ENCODE data around the gene FGD2. TPM values are rescaled to one million over a fixed set of nuclear protein-coding genes. Genes with fewer than 3 reads are reported as not detected.

Gene FGD2
- total RNA-seq, 1 donor from 2014 or later = not detected

- TF ChIP-seq CTCF (IDR thresholded peaks at IDR 0.05; ENCODE audit: partially characterized antibody, unreplicated experiment) = no peak
- Mint-ChIP-seq H3K27me3 (ENCODE audit: unreplicated experiment) (peaks cover 3% of the 10 kb centered on the region), H3K9me3 (ENCODE audit: unreplicated experiment) (no peaks in the 10 kb centered on the region), H3K4me1 (ENCODE audit: low read depth, unreplicated experiment) (peaks cover 8% of the 10 kb centered on the region), H3K36me3 (ENCODE audit: unreplicated experiment) (no peaks in the 10 kb centered on the region), H3K4me3 (ENCODE audit: unreplicated experiment) (no peak overlapping the region), H3K27ac (ENCODE audit: unreplicated experiment) (no peak overlapping the region)
- DNase-seq = no peak
Observed at GRCh38 chr6:37015532-37015931, 10.1 kb downstream of the FGD2 start.

GRCh38 chr6:37016995-37017394 is 11.5 kb downstream of the FGD2 start:
- no peak overlapping the region for H3K27ac Mint-ChIP-seq (ENCODE audit: unreplicated experiment)
- TF ChIP-seq CTCF (IDR thresholded peaks at IDR 0.05; ENCODE audit: partially characterized antibody, unreplicated experiment) = no peak

GRCh38 chr6:37017606-37018197 is 12.2 kb downstream of the FGD2 start:
- H3K4me3 Mint-ChIP-seq (ENCODE audit: unreplicated experiment) = peak overlapping the region; percentile 34
- H3K27ac Mint-ChIP-seq (ENCODE audit: unreplicated experiment) = peak overlapping the region; percentile 76
- peaks cover 3% of the 10 kb centered on the region for H3K9me3 Mint-ChIP-seq (ENCODE audit: unreplicated experiment)
- peaks cover 2% of the 10 kb centered on the region for H3K27me3 Mint-ChIP-seq (ENCODE audit: unreplicated experiment)
- no peaks in the 10 kb centered on the region for H3K36me3 Mint-ChIP-seq (ENCODE audit: unreplicated experiment)
- peaks cover 8% of the 10 kb centered on the region for H3K4me1 Mint-ChIP-seq (ENCODE audit: low read depth, unreplicated experiment)
- DNase-seq = no peak
- no peak for TF ChIP-seq CTCF (IDR thresholded peaks at IDR 0.05; ENCODE audit: partially characterized antibody, unreplicated experiment)

More at GRCh38 chr6:37016995-37017394, 11.5 kb downstream of the FGD2 start:
- no peak for DNase-seq
- Mint-ChIP-seq H3K36me3 (ENCODE audit: unreplicated experiment) (no peaks in the 10 kb centered on the region), H3K27me3 (ENCODE audit: unreplicated experiment) (peaks cover 6% of the 10 kb centered on the region), H3K4me3 (ENCODE audit: unreplicated experiment) (no peak overlapping the region), H3K4me1 (ENCODE audit: low read depth, unreplicated experiment) (peaks cover 8% of the 10 kb centered on the region), H3K9me3 (ENCODE audit: unreplicated experiment) (peaks cover 3% of the 10 kb centered on the region)

- DNase-seq = peak; percentile 96
- Mint-ChIP-seq H3K4me3 (ENCODE audit: unreplicated experiment) (peak overlapping the region; percentile 34), H3K9me3 (ENCODE audit: unreplicated experiment) (peaks cover 3% of the 10 kb centered on the region), H3K27ac (ENCODE audit: unreplicated experiment) (peak overlapping the region; percentile 76), H3K36me3 (ENCODE audit: unreplicated experiment) (no peaks in the 10 kb centered on the region), H3K4me1 (ENCODE audit: low read depth, unreplicated experiment) (peaks cover 8% of the 10 kb centered on the region), H3K27me3 (ENCODE audit: unreplicated experiment) (peaks cover 2% of the 10 kb centered on the region)
- TF ChIP-seq CTCF (IDR thresholded peaks at IDR 0.05; ENCODE audit: partially characterized antibody, unreplicated experiment) = peak; percentile 79
Observed at GRCh38 chr6:37018198-37019064, 13.0 kb downstream of the FGD2 start.

- no peak for TF ChIP-seq CTCF (IDR thresholded peaks at IDR 0.05; ENCODE audit: partially characterized antibody, unreplicated experiment)
- no peaks in the 10 kb centered on the region for H3K36me3 Mint-ChIP-seq (ENCODE audit: unreplicated experiment)
- peaks cover 2% of the 10 kb centered on the region for H3K27me3 Mint-ChIP-seq (ENCODE audit: unreplicated experiment)
- no peak for DNase-seq
- H3K27ac Mint-ChIP-seq (ENCODE audit: unreplicated experiment) = no peak overlapping the region
- no peak overlapping the region for H3K4me3 Mint-ChIP-seq (ENCODE audit: unreplicated experiment)
- peaks cover 8% of the 10 kb centered on the region for H3K4me1 Mint-ChIP-seq (ENCODE audit: low read depth, unreplicated experiment)
- H3K9me3 Mint-ChIP-seq (ENCODE audit: unreplicated experiment) = peaks cover 6% of the 10 kb centered on the region
Observed at GRCh38 chr6:37019065-37019450, 13.6 kb downstream of the FGD2 start.

Measured in glutamatergic neuron (in vitro differentiated cells).